HCT116 (cell line): ENCODE measurements around the gene COL20A1. TPM values are rescaled to one million over a fixed set of nuclear protein-coding genes. Genes with fewer than 3 reads are reported as not detected.

ENCODE experiments used
- ATAC-seq: fragments of 200-7000 bp; cut with Tn5 transposase; 2 replicates; pipeline ENCODE4 v1.9.1; 2020; ENCODE audit warnings: mild to moderate bottlenecking, moderate library complexity
- BruUV-seq: library from RNA; stranded (reverse); fragments of 400-500 nt; replicated peaks from 2 replicates; lab custom pipeline; 2021; lab: Mats Ljungman, UMichigan
- CTCF ChIA-PET: fragments of 300-600 bp; sonication (Branson Sonifier 250); formaldehyde crosslinking; loops from one replicate; lab custom pipeline; 2021; ENCODE audit warnings: antibody characterized with exemption; lab: Charles Lee
- POLR2A ChIA-PET: fragments of 300-600, 350-600 bp; sonication (Branson Sonifier 250); formaldehyde crosslinking; loops from one replicate; lab custom pipeline; 2021; ENCODE audit warnings: antibody characterized with exemption; lab: Charles Lee
- RAD21 ChIA-PET, 2 experiments: fragments of 300-600 bp; sonication (Branson Sonifier 250); formaldehyde crosslinking; loops; one replicate each; lab custom pipeline; 2023; ENCODE audit warnings: low total read pairs in 2 of 2; ENCODE audit not compliant: uncharacterized antibody in 2 of 2, unreplicated experiment in 2 of 2, low non-redundant PET in 1 of 2; lab: Charles Lee
- DNase-seq: peaks from one replicate; pipeline ENCODE4 v3.0.0-alpha.2; 2010; ENCODE audit warnings: low read depth, low spot score
- H2AFZ ChIP-seq: fragments of 200-600 bp; shearing (Covaris generic), sonication (generic); 2 replicates; pipeline ENCODE4 v1.6.1; 2017; ENCODE audit warnings: low read depth, mixed run types, mixed read lengths, antibody characterized with exemption, low read length; ENCODE audit not compliant: poor library complexity, severe bottlenecking
- H3K27ac ChIP-seq: 2 replicates; pipeline ENCODE4 v1.5.1; 2012; ENCODE audit warnings: low read depth, low read length
- H3K27me3 ChIP-seq: fragments of 200-600 bp; sonication (generic); 2 replicates; pipeline ENCODE4 v1.6.1; 2016; ENCODE audit warnings: mixed run types, low read length, mixed read lengths; ENCODE audit not compliant: insufficient read depth
- H3K36me3 ChIP-seq, 2 experiments: fragments of 200-500 bp in 1 of 2; fragments of 200-600 bp in 1 of 2; sonication (Bioruptor generic) in 1 of 2; sonication (generic) in 1 of 2; 2 replicates each; pipeline versions ENCODE4 v1.5.1 to v1.6.1; 2014 to 2016; ENCODE audit warnings: low read length in 2 of 2, inconsistent platforms in 1 of 2, mixed read lengths in 1 of 2, mixed run types in 1 of 2; ENCODE audit not compliant: insufficient read depth in 2 of 2, control insufficient read depth in 1 of 2
- H3K4me1 ChIP-seq, 2 experiments: fragments of 200-600 bp in 1 of 2; sonication (generic) in 1 of 2; 2 replicates each; pipeline versions ENCODE4 v1.5.1 to v1.6.1; 2012 to 2017; ENCODE audit warnings: low read length in 2 of 2, inconsistent platforms in 1 of 2, mild to moderate bottlenecking in 1 of 2, mixed read lengths in 1 of 2, mixed run types in 1 of 2, moderate library complexity in 1 of 2; ENCODE audit not compliant: insufficient read depth in 2 of 2, control insufficient read depth in 1 of 2
- H3K4me2 ChIP-seq: fragments of 200-600 bp; sonication (generic); 2 replicates; pipeline ENCODE4 v1.6.1; 2017; ENCODE audit warnings: mixed run types, low read length, mixed read lengths
- H3K4me3 ChIP-seq, 2 experiments: fragments of 200-600 bp in 1 of 2; sonication (generic) in 1 of 2; replicated peaks in 1 of 2; 2 replicates each; pipeline ENCODE4 v1.5.1; 2011 to 2016; ENCODE audit warnings: low read length in 2 of 2, control low read depth in 1 of 2, low read depth in 1 of 2, mild to moderate bottlenecking in 1 of 2, mixed read lengths in 1 of 2, mixed run types in 1 of 2
- H3K79me2 ChIP-seq: fragments of 200-600 bp; sonication (generic); 2 replicates; pipeline ENCODE4 v1.6.1; 2017; ENCODE audit warnings: mild to moderate bottlenecking, mixed run types, low read length, moderate library complexity, mixed read lengths; ENCODE audit not compliant: insufficient read depth
- H3K9ac ChIP-seq: fragments of 200-600 bp; sonication (generic); 2 replicates; pipeline ENCODE4 v1.6.1; 2016; ENCODE audit warnings: low read length, mixed read lengths
- H3K9me2 ChIP-seq: fragments of 200-600 bp; sonication (generic), shearing (Covaris generic); 2 replicates; pipeline ENCODE4 v1.6.1; 2017; ENCODE audit warnings: mixed run types, mild to moderate bottlenecking, moderate library complexity; ENCODE audit not compliant: insufficient read depth
- H3K9me3 ChIP-seq, 2 experiments: fragments of 200-500 bp in 1 of 2; fragments of 200-600 bp in 1 of 2; sonication (Bioruptor generic) in 1 of 2; sonication (generic) in 1 of 2; 2 replicates each; pipeline ENCODE4 v1.6.1; 2014 to 2017; ENCODE audit warnings: low read length in 2 of 2, mixed read lengths in 2 of 2, inconsistent platforms in 1 of 2, low read depth in 1 of 2, mild to moderate bottlenecking in 1 of 2, mixed run types in 1 of 2, moderate library complexity in 1 of 2; ENCODE audit not compliant: control insufficient read depth in 1 of 2, insufficient read depth in 1 of 2
- H4K20me1 ChIP-seq: fragments of 200-600 bp; sonication (generic), shearing (Covaris generic); 2 replicates; pipeline ENCODE4 v1.6.1; 2017; ENCODE audit warnings: mixed run types, mild to moderate bottlenecking, moderate library complexity; ENCODE audit not compliant: insufficient read depth
- CBX3 ChIP-seq: IDR thresholded peaks from 2 replicates; pipeline ENCODE4 v1.6.1; 2012; ENCODE audit warnings: low read depth
- EGR1 ChIP-seq: IDR thresholded peaks from 2 replicates; pipeline ENCODE4 v1.6.1; 2012; ENCODE audit warnings: low read depth
- EZH2phosphoT487 ChIP-seq: fragments of 200-600 bp; IDR thresholded peaks from 2 replicates; pipeline ENCODE4 v1.6.1; 2018; ENCODE audit warnings: antibody characterized with exemption, borderline replicate concordance
- POLR2A ChIP-seq: IDR thresholded peaks from 2 replicates; pipeline ENCODE4 v1.7.0; 2011; ENCODE audit warnings: borderline replicate concordance; ENCODE audit not compliant: insufficient read depth, insufficient read length; ENCODE audit errors: extremely low read depth
- SP1 ChIP-seq: IDR thresholded peaks from 2 replicates; pipeline ENCODE4 v1.6.1; 2012; ENCODE audit warnings: low read depth
- SRF ChIP-seq: IDR thresholded peaks from 2 replicates; pipeline ENCODE4 v1.6.1; 2012; ENCODE audit warnings: low read depth
- ZNF274 ChIP-seq: fragments of 200-500 bp; sonication (Bioruptor generic); IDR thresholded peaks from 2 replicates; pipeline ENCODE4 v1.6.1; 2014; ENCODE audit warnings: mild to moderate bottlenecking, low read depth, low read length, inconsistent platforms
- intact Hi-C: fragments of 100-400 bp; cut with micrococcal nuclease; formaldehyde crosslinking; loops from 2 replicates; pipeline ENCODE4 v1.10.0; 2022
- total RNA-seq: library from RNA; stranded (reverse); gene quantifications from one replicate; pipeline ENCODE4 v1.2.1, GENCODE V29; 2021; ENCODE audit not compliant: unreplicated experiment
- TF ChIP-seq, protein P1 (sequence below), 3 experiments: fragments of 200-600 bp in 1 of 3; sonication (generic) in 1 of 3; IDR thresholded peaks in 2 of 3; conservative IDR thresholded peaks in 1 of 3; 2 replicates each; pipeline ENCODE4 v1.5.1; 2012 to 2017; ENCODE audit warnings: low read depth in 2 of 3, low read length in 2 of 3, antibody characterized with exemption in 1 of 3, borderline replicate concordance in 1 of 3, control low read depth in 1 of 3, mild to moderate bottlenecking in 1 of 3, mixed read lengths in 1 of 3, mixed run types in 1 of 3, moderate library complexity in 1 of 3; ENCODE audit not compliant: insufficient read depth in 1 of 3

Gene COL20A1
- total RNA-seq, 1 experiment from 2014 or later = 0.34 TPM

DNA sequence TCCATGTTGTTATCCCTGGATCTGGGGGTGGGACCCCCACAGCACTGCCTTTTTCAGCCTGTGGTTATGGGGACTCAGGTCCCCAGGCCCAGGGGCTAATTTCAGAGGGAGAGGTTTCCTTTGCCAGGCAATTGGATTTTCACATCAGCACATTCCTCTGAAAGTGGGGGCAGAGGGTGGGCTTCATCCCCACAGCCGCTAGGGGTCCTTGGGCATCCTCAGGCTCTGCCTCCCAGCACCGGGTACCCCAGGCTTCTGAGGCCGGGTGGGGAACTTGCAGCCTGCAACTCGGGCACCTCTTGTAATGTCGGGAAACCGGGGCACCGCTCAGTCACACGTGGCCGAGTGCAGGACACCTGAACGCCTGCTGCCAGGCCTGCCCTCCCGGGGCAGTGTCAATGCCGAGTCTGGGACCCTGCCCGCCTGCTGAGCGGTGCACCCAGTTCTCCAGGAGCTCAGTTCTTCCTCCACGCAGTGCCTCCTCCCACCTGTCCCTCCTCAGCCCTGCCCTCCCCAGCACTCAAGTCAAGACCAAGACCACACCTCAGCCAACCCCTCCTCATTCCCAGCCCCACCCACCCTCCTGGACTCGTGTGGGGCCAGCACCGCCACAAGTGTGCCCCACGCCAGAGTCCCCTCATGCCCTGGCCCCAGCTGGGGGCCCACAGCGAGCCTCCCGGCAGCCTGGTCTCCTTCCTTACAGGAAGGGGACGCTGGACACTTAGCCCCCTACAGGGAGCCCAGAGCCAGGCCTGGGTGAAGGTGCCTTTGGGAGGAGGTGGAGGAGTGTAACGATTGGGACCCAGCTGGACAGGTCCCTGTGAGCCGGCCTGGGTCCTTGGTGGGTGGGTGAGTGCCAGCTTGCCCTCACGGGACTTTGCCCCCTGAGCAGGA is 77.0 kb downstream of the COL20A1 start:
- intact Hi-C loops = no loop called here
- H3K4me3 ChIP-seq = no peak overlapping the region
- H3K4me1 ChIP-seq = no peaks in the 10 kb centered on the region
- BruUV-seq = no TSS peak
- H3K27me3 ChIP-seq = peaks cover 18% of the 10 kb centered on the region; the same call in 1 of the 2 replicates
- ChIA-PET RAD21 (no interaction called here), POLR2A (no interaction called here), CTCF (interaction anchor here (1.3 kb wide), 1 partner anchor 11 kb away, joined by 4 read pairs; no protein-coding TSS in a partner anchor)
- H3K9me2 ChIP-seq = no peaks in the 10 kb centered on the region
- H3K4me2 ChIP-seq = no peak overlapping the region
- TF ChIP-seq POLR2A = no peak
- TF ChIP-seq EGR1 = no peak
- no peak for TF ChIP-seq CBX3
- TF ChIP-seq, protein P1, sequence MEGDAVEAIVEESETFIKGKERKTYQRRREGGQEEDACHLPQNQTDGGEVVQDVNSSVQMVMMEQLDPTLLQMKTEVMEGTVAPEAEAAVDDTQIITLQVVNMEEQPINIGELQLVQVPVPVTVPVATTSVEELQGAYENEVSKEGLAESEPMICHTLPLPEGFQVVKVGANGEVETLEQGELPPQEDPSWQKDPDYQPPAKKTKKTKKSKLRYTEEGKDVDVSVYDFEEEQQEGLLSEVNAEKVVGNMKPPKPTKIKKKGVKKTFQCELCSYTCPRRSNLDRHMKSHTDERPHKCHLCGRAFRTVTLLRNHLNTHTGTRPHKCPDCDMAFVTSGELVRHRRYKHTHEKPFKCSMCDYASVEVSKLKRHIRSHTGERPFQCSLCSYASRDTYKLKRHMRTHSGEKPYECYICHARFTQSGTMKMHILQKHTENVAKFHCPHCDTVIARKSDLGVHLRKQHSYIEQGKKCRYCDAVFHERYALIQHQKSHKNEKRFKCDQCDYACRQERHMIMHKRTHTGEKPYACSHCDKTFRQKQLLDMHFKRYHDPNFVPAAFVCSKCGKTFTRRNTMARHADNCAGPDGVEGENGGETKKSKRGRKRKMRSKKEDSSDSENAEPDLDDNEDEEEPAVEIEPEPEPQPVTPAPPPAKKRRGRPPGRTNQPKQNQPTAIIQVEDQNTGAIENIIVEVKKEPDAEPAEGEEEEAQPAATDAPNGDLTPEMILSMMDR (IDR thresholded peaks at IDR 0.05 in 2 of 3, conservative IDR thresholded peaks at IDR 0.05 in 1 of 3; ENCODE audit: borderline replicate concordance in 1 of 3, insufficient read depth in 1 of 3, low read depth in 2 of 3, low read length in 2 of 3) = 0 out of 6 replicates have a peak, but pooled peaks of 1 of the 3 experiments have one; percentile 3
- no peak for TF ChIP-seq SP1
- TF ChIP-seq SRF = no peak
- no peak for TF ChIP-seq EZH2phosphoT487
- no peak for TF ChIP-seq ZNF274
- no peak overlapping the region for H3K27ac ChIP-seq
- no peaks in the 10 kb centered on the region for H4K20me1 ChIP-seq
- no peak overlapping the region for H2AFZ ChIP-seq
- H3K9me3 ChIP-seq = no peaks in the 10 kb centered on the region
- no peaks in the 10 kb centered on the region for H3K36me3 ChIP-seq
- DNase-seq = no peak
- no peak overlapping the region for H3K9ac ChIP-seq
- no peak for ATAC-seq
- H3K79me2 ChIP-seq = no peaks in the 10 kb centered on the region
